ENCODE results near the gene TMEM175.
"Not testable (repeated sequence)": the region's sequence is repeated elsewhere in the genome, so short reads cannot be mapped to it uniquely, and the experiment has no call there.

The TMEM175 gene

GRCh38 chr4:918591-918990 is 13.7 kb upstream of the TMEM175 start:
- DNase-seq: not testable (repeated sequence)

- not testable (repeated sequence) for DNase-seq
Observed at GRCh38 chr4:919004-919680, 13.1 kb upstream of the TMEM175 start.

GRCh38 chr4:921830-922331 is 10.4 kb upstream of the TMEM175 start:
- peak; percentile 57 for DNase-seq

GRCh38 chr4:924107-925096 is 7.9 kb upstream of the TMEM175 start:
- peak; percentile 47 for DNase-seq

GRCh38 chr4:925171-925570 is 7.1 kb upstream of the TMEM175 start:
- no peak for DNase-seq

GRCh38 chr4:925771-926500 is 6.3 kb upstream of the TMEM175 start:
- DNase-seq: no peak

GRCh38 chr4:926538-926937 is 5.7 kb upstream of the TMEM175 start:
- DNase-seq: no peak

- DNase-seq: not testable (repeated sequence)
Observed at GRCh38 chr4:927566-927965, 4.7 kb upstream of the TMEM175 start.

GRCh38 chr4:929096-929765 is 3.0 kb upstream of the TMEM175 start:
- DNase-seq: no peak

GRCh38 chr4:930028-930551 is 2.2 kb upstream of the TMEM175 start:
- DNase-seq: no peak

GRCh38 chr4:930827-931193 is 1.4 kb upstream of the TMEM175 start:
- DNase-seq: peak; percentile 35

GRCh38 chr4:931194-931959 is 883 bp upstream of the TMEM175 start:
- peak; percentile 11 for DNase-seq

GRCh38 chr4:932713-933070 is 432 bp downstream of the TMEM175 start:
- no peak for DNase-seq

- DNase-seq: not testable (repeated sequence)
Observed at GRCh38 chr4:939508-939907, 7.2 kb downstream of the TMEM175 start.

GRCh38 chr4:945274-946102 is 13.2 kb downstream of the TMEM175 start:
- no peak for DNase-seq

- no peak for DNase-seq
Observed at GRCh38 chr4:946103-946450, 13.8 kb downstream of the TMEM175 start.

- DNase-seq: no peak
Observed at GRCh38 chr4:946517-947471, 14.5 kb downstream of the TMEM175 start.

- no peak for DNase-seq
Observed at GRCh38 chr4:947491-947971, 15.3 kb downstream of the TMEM175 start.
